Right lobe of liver (tissue), 6 donors: Measurements from ENCODE around the gene PRSS36. TPM values are rescaled to one million over a fixed set of nuclear protein-coding genes. Genes with fewer than 3 reads are reported as not detected.

ENCODE experiments used
- ATAC-seq, 4 donors: fragments of 200-7000 bp; cut with Tn5 transposase; one replicate each; pipeline ENCODE4 v1.9.1; 2020; ENCODE audit warnings: mild to moderate bottlenecking in 4 of 4, moderate library complexity in 4 of 4
- DNase-seq, 3 donors: peaks; one replicate each; pipeline ENCODE4 v3.0.0-alpha.2; 2020
- H3K27ac ChIP-seq, 3 donors: fragments of 200-600 bp; one replicate each; pipeline ENCODE4 v1.8.0; 2022
- H3K27me3 ChIP-seq, 2 donors: fragments of 200-600 bp; one replicate each; pipeline ENCODE4 v1.8.0; 2022
- H3K36me3 ChIP-seq, 4 donors: fragments of 200-600 bp; sonication (generic) in 1 of 4; one replicate each; pipeline versions ENCODE4 v1.5.1 to v1.8.0; 2017 to 2022; ENCODE audit warnings: control low read depth in 1 of 4
- H3K4me1 ChIP-seq, 4 donors: fragments of 200-600 bp; sonication (generic) in 1 of 4; one replicate each; pipeline versions ENCODE4 v1.5.1 to v1.8.0; 2017 to 2022; ENCODE audit warnings: control low read depth in 1 of 4
- H3K4me3 ChIP-seq, 3 donors: fragments of 200-600 bp; one replicate each; pipeline ENCODE4 v1.8.0; 2022
- H3K9me3 ChIP-seq, 4 donors: fragments of 200-600 bp; sonication (generic) in 1 of 4; one replicate each; pipeline versions ENCODE4 v1.5.1 to v1.8.0; 2017 to 2022; ENCODE audit warnings: control low read depth in 1 of 4
- POLR2A ChIP-seq: fragments of 450-650 bp; IDR thresholded peaks from one replicate; pipeline ENCODE4 v1.6.1; 2017; ENCODE audit warnings: antibody characterized with exemption, mild to moderate bottlenecking
- WGBS: methylation state at CpG from one replicate; pipeline ENCODE4 v1.1.6; 2018; ENCODE audit warnings: low coverage, low lambda C conversion rate; ENCODE audit not compliant: insufficient coverage; ENCODE audit errors: missing lambda C conversion rate; 5-methylcytosine and 5-hydroxymethylcytosine counted together
- intact Hi-C, 2 donors: fragments of 100-400 bp; cut with DNase I; formaldehyde crosslinking; loops; one replicate each; pipeline versions ENCODE4 v1.11.2 to v1.14.1; 2022
- total RNA-seq, 6 experiments: library from RNA; depleted of rRNA in 2 of 6; stranded (reverse); fragments of >200 nt in 2 of 6; fragmentation: NEBNext Ultra II Directional in 3 of 6; extraction: Animal tissue kit (Norgen Biotek cat#: 25700) in 3 of 6; gene quantifications; one replicate each; pipeline versions ENCODE4 v1.1.0 to v1.2.4, GENCODE V29; 2016 to 2023
- TF ChIP-seq, protein P1 (sequence below), 4 donors: fragments of 200-600 bp in 3 of 4; fragments of 450-650 bp in 1 of 4; IDR thresholded peaks; one replicate each; pipeline versions ENCODE4 v1.5.1 to v1.8.0; 2016 to 2022; ENCODE audit warnings: antibody characterized with exemption in 4 of 4, mild to moderate bottlenecking in 2 of 4
- donor health status: DM: no; HTN: yes; CAD: no.
- donor health status: DM: no; HTN: no; CAD: no.
- donor health status: DM: no; HTN: no; CAD: no.
- donor health status: DM: no; HTN: yes; CAD: no.
- donor health status: DM: no; HTN: yes; CAD: no.

Gene PRSS36
- total RNA-seq, 6 experiments from 2014 or later: 0.25 to 1.6 (median 1.0) TPM

DNA sequence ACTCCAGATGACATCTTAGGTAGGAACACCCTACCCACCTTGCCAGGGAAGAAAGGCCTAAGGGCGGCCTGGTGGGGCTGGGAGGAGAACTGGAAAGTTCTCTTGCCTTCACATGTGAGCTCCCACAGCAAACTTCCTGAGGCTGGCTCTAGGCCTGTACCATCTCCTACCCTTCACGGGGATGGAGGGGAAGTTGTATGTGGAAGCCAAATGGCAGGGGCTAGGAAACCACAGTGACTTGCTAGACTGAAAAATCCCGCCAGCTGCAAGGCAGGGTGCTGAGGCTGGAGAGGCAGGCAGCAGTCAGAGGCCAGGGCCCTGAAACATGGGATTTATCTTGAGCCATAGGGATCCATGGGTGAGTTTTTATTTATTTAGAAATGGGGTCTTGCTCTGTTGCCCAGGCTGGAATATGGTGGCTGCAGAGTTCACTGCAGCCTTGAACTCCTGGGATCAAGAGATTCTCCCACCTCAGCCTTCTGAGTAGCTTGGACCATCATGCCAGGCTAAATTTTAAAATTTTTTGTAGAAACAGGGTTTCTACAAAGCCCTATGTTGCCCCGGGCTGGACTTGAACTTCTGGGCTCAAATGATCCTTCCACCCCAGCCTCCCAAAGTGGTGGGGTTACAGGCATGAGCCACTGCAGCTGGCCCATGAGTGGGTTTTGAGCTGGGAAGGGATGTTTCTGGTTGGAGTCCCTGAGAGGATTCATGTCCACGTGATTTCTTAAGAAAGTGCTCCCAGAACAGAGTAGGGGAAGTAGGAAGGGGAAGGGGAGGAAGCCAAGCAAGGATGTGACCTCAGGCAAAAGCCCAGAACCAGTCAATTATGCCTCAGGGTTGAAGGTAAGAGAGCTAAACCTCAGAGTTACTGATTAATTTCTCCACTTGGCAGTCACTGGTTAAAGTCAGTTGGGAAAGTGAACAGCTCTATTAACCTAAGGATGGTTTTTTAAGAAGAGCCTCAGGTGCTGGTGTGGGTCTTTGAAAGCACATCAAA, 36.4 kb downstream of the PRSS36 start:
- no peaks in the 10 kb centered on the region for H3K9me3 ChIP-seq
- TF ChIP-seq, protein P1, sequence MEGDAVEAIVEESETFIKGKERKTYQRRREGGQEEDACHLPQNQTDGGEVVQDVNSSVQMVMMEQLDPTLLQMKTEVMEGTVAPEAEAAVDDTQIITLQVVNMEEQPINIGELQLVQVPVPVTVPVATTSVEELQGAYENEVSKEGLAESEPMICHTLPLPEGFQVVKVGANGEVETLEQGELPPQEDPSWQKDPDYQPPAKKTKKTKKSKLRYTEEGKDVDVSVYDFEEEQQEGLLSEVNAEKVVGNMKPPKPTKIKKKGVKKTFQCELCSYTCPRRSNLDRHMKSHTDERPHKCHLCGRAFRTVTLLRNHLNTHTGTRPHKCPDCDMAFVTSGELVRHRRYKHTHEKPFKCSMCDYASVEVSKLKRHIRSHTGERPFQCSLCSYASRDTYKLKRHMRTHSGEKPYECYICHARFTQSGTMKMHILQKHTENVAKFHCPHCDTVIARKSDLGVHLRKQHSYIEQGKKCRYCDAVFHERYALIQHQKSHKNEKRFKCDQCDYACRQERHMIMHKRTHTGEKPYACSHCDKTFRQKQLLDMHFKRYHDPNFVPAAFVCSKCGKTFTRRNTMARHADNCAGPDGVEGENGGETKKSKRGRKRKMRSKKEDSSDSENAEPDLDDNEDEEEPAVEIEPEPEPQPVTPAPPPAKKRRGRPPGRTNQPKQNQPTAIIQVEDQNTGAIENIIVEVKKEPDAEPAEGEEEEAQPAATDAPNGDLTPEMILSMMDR (IDR thresholded peaks at IDR 0.05): no peak
- TF ChIP-seq POLR2A: no peak
- 47% methylated on average over 4 of the region's 5 CpGs for WGBS
- peak overlapping the region; percentile 62 to 74 (median 70) for H3K27ac ChIP-seq
- peak; percentile 18 to 31 (median 29) for ATAC-seq
- DNase-seq: peak in 1 of 3 donors; percentile 51
- H3K36me3 ChIP-seq: peaks cover 0 to 14% (median 1%) of the 10 kb centered on the region in 4 donors
- peak overlapping the region in 2 of 3 donors; percentile 3 to 4 for H3K4me3 ChIP-seq
- intact Hi-C loops: no loop called here
- no peaks in the 10 kb centered on the region for H3K27me3 ChIP-seq
- H3K4me1 ChIP-seq: peaks cover 0 to 72% (median 23%) of the 10 kb centered on the region in 4 donors

DNA sequence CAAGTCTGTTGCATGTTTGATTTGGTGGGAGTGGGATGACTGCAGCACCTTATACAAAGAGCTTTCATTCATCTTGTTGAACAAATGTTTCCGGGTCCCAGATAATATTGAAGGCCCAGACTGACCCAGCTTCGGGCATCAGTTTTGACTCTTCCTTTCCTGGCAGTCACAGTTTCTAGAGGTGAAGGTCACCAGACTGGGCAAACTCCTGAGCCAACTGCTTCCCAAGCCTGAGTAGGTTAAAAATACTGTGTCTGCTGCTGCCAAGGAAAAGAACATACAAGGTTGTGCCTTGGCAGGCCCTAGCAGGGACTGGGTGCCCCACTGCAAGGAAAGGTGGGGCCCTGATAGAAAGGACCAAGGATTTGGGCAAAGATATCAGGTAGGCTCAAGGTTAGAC, 37.2 kb downstream of the PRSS36 start:
- 43% methylated on average over 2 of the region's 2 CpGs for WGBS
- ATAC-seq (peak in 1 of 4 donors; percentile 0), DNase-seq (no peak)
- intact Hi-C loops: no loop called here
- H3K27ac ChIP-seq: peak overlapping the region; percentile 62 to 74 (median 70)
- H3K9me3 ChIP-seq: no peaks in the 10 kb centered on the region
- peaks cover 0 to 14% (median 1%) of the 10 kb centered on the region in 4 donors for H3K36me3 ChIP-seq
- no peaks in the 10 kb centered on the region for H3K27me3 ChIP-seq
- H3K4me1 ChIP-seq: peaks cover 0 to 69% (median 22%) of the 10 kb centered on the region in 4 donors
- TF ChIP-seq, protein P1 (IDR thresholded peaks at IDR 0.05): no peak
- TF ChIP-seq POLR2A: no peak
- H3K4me3 ChIP-seq: no peak overlapping the region

DNA sequence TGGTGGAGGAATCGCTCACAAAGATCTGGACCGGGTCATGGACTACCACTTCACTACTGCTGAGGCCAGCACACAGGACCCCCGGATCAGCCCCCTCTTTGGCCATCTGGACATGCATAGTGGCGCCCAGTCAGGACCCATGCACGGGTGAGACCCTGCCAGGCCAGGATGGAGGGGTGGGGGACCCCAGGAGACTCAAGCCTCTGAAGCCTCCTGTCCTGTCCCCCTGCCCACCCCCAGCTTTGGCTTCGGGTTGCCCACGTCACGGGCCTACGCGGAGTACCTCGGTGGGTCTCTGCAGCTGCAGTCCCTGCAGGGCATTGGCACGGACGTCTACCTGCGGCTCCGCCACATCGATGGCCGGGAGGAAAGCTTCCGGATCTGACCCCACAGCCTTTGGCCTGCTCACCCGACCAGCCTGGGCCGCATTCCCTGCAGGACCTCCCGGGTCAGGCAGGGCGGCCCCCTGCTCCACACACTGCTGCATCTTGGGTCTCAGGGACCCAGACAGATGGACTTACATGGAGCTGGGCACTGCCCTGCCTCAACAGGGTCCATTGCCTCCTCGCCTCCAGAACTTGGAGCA, 37.9 kb downstream of the PRSS36 start:
- peak overlapping the region in 2 of 3 donors; percentile 62 to 74 for H3K27ac ChIP-seq
- H3K4me3 ChIP-seq: no peak overlapping the region
- no peak for TF ChIP-seq POLR2A
- TF ChIP-seq, protein P1 (IDR thresholded peaks at IDR 0.05): no peak
- no peak for DNase-seq
- H3K36me3 ChIP-seq: peaks cover 0 to 14% (median 1%) of the 10 kb centered on the region in 4 donors
- 100% methylated on average over 2 of the region's 23 CpGs for WGBS
- peaks cover 0 to 69% (median 22%) of the 10 kb centered on the region in 4 donors for H3K4me1 ChIP-seq
- no peak for ATAC-seq
- H3K9me3 ChIP-seq: no peaks in the 10 kb centered on the region
- intact Hi-C loops: no loop called here
- H3K27me3 ChIP-seq: no peaks in the 10 kb centered on the region

DNA sequence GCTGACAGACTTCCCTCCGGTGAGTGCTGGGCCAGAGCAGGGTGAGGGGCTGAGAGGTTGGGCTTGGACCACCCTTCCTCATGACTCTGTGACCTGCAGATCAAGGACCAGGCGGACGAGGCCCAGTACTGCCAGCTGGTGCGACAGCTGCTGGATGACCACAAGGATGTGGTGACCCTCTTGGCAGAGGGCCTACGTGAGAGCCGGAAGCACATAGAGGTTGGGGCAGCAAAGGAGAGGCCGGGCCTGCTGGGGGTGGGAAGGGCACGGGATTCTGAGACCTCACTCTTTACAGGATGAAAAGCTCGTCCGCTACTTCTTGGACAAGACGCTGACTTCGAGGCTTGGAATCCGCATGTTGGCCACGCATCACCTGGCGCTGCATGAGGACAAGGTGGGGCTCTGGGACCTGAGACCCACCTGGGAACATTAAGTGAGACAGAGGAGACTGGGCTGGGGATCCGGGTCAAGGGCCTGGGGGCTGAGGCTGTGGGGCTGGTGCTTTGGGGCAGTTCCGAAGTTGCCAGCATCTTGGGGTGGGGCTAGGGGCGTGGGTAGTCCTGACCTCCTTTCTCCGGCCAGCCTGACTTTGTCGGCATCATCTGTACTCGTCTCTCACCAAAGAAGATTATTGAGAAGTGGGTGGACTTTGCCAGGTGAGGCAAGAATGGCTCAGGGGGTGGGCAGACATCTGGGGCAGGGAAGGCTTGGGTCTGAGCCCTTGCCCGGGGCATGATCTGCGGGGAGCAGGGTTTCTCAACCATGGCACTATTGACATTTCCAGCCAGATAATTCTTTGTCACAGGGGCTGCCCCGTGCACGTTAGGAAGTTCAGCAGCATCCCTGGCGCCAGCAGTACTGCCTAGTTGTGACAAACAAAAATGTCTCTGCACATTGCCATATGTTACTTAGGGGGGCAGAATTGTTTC, 39.5 kb downstream of the PRSS36 start:
- DNase-seq (peak; percentile 51 to 77 (median 68)), ATAC-seq (peak in 2 of 4 donors; percentile 29 to 47)
- H3K36me3 ChIP-seq: peaks cover 0 to 14% (median 1%) of the 10 kb centered on the region in 4 donors
- no peaks in the 10 kb centered on the region for H3K9me3 ChIP-seq
- 70% methylated on average over 7 of the region's 26 CpGs for WGBS
- H3K4me1 ChIP-seq: peaks cover 0 to 69% (median 25%) of the 10 kb centered on the region in 4 donors
- no peak overlapping the region for H3K4me3 ChIP-seq
- intact Hi-C loops: no loop called here
- peak overlapping the region in 1 of 3 donors; percentile 74 for H3K27ac ChIP-seq
- no peak for TF ChIP-seq POLR2A
- TF ChIP-seq, protein P1 (IDR thresholded peaks at IDR 0.05): no peak
- H3K27me3 ChIP-seq: no peaks in the 10 kb centered on the region
